HEK293T (cell line): ENCODE data around the gene IL17RA.

Experiments used
- ARNT ChIP-seq: fragments of 450-650 bp; IDR thresholded peaks from 2 replicates; pipeline ENCODE4 v1.6.1; 2017; ENCODE audit warnings: mild to moderate bottlenecking
- BHLHE40 ChIP-seq: fragments of 450-650 bp; IDR thresholded peaks from 2 replicates; pipeline ENCODE4 v1.6.1; 2016; ENCODE audit warnings: mild to moderate bottlenecking, moderate library complexity, borderline replicate concordance
- ELF4 ChIP-seq: fragments of 450-650 bp; IDR thresholded peaks from 2 replicates; pipeline ENCODE4 v1.6.1; 2017; ENCODE audit warnings: antibody characterized with exemption
- FOXA1 ChIP-seq: fragments of 450-650 bp; IDR thresholded peaks from 2 replicates; pipeline ENCODE4 v1.6.1; 2016; ENCODE audit warnings: mild to moderate bottlenecking
- FOXK2 ChIP-seq: fragments of 450-650 bp; IDR thresholded peaks from 2 replicates; pipeline ENCODE4 v1.6.1; 2016; ENCODE audit warnings: mild to moderate bottlenecking
- FOXM1 ChIP-seq: fragments of 450-650 bp; IDR thresholded peaks from 2 replicates; pipeline ENCODE4 v1.6.1; 2017; ENCODE audit warnings: mild to moderate bottlenecking, borderline replicate concordance
- HDGF ChIP-seq: fragments of 450-650 bp; IDR thresholded peaks from 2 replicates; pipeline ENCODE4 v1.6.1; 2017; ENCODE audit warnings: antibody characterized with exemption, borderline replicate concordance
- LEF1 ChIP-seq: fragments of 450-650 bp; IDR thresholded peaks from 2 replicates; pipeline ENCODE4 v1.6.1; 2017; ENCODE audit warnings: mild to moderate bottlenecking, borderline replicate concordance
- NFRKB ChIP-seq: fragments of 450-650 bp; IDR thresholded peaks from 2 replicates; pipeline ENCODE4 v1.6.1; 2016; ENCODE audit warnings: mild to moderate bottlenecking, moderate library complexity
- PKNOX1 ChIP-seq: fragments of 450-650 bp; IDR thresholded peaks from 2 replicates; pipeline ENCODE4 v1.6.1; 2016
- SP1 ChIP-seq: fragments of 450-650 bp; IDR thresholded peaks from 2 replicates; pipeline ENCODE4 v1.6.1; 2017
- SUZ12 ChIP-seq: fragments of 450-650 bp; IDR thresholded peaks from 2 replicates; pipeline ENCODE4 v1.6.1; 2016; ENCODE audit warnings: mild to moderate bottlenecking
- TARDBP ChIP-seq: fragments of 450-650 bp; IDR thresholded peaks from 2 replicates; pipeline ENCODE4 v1.6.1; 2016
- ZNF384 ChIP-seq: fragments of 450-650 bp; IDR thresholded peaks from 2 replicates; pipeline ENCODE4 v1.6.1; 2016

GRCh38 chr22:17060126-17060525 is 24.7 kb upstream of the IL17RA start:
- TF ChIP-seq SUZ12, result no peak
- TF ChIP-seq PKNOX1, result no peak
- no peak for TF ChIP-seq ELF4
- no peak for TF ChIP-seq FOXA1
- no peak for TF ChIP-seq NFRKB
- TF ChIP-seq BHLHE40, result no peak
- TF ChIP-seq SP1, result no peak
- no peak for TF ChIP-seq ARNT
- no peak for TF ChIP-seq HDGF
- no peak for TF ChIP-seq LEF1
- no peak for TF ChIP-seq FOXK2
- no peak for TF ChIP-seq FOXM1
- TF ChIP-seq TARDBP, result no peak
- no peak for TF ChIP-seq ZNF384
